HG02763 (cell line): Measurements from ENCODE around the gene TASOR2.

Experiments used
- ATAC-seq: cut with Tn5 transposase; IDR thresholded peaks from one replicate; pipeline ENCODE4 v1.9.1; 2021; ENCODE audit warnings: mild to moderate bottlenecking, moderate library complexity; ENCODE audit not compliant: unreplicated experiment

The TASOR2 gene

GRCh38 chr10:5684318-5684970 is at the start of gene TASOR2:
Gene TASOR2, plus strand, starts transcription at chr10:5684838. Its CDS starts 35,805 bp downstream, at chr10:5720643.
- peak; percentile 81 for ATAC-seq

- ATAC-seq, result no peak
Measured at GRCh38 chr10:5634918-5635317, 49.7 kb upstream of the TASOR2 start.

GRCh38 chr10:5638494-5638893 is 46.1 kb upstream of the TASOR2 start:
- ATAC-seq, result no peak

- ATAC-seq, result no peak
Measured at GRCh38 chr10:5639066-5639465, 45.6 kb upstream of the TASOR2 start.

- no peak for ATAC-seq
Measured at GRCh38 chr10:5640036-5640435, 44.6 kb upstream of the TASOR2 start.

GRCh38 chr10:5640501-5640900 is 44.1 kb upstream of the TASOR2 start:
- ATAC-seq, result no peak

- no peak for ATAC-seq
Measured at GRCh38 chr10:5641501-5641900, 43.1 kb upstream of the TASOR2 start.

- no peak for ATAC-seq
Measured at GRCh38 chr10:5643346-5644067, 41.1 kb upstream of the TASOR2 start.

GRCh38 chr10:5644930-5645329 is 39.7 kb upstream of the TASOR2 start:
- no peak for ATAC-seq

- no peak for ATAC-seq
Measured at GRCh38 chr10:5645375-5645774, 39.3 kb upstream of the TASOR2 start.

GRCh38 chr10:5645944-5646617 is 38.6 kb upstream of the TASOR2 start:
- no peak for ATAC-seq

- ATAC-seq, result no peak
Measured at GRCh38 chr10:5647507-5648240, 37.0 kb upstream of the TASOR2 start.

- no peak for ATAC-seq
Measured at GRCh38 chr10:5648494-5649457, 35.9 kb upstream of the TASOR2 start.

- ATAC-seq, result no peak
Measured at GRCh38 chr10:5649746-5650145, 34.9 kb upstream of the TASOR2 start.

GRCh38 chr10:5650664-5651387 is 33.8 kb upstream of the TASOR2 start:
- no peak for ATAC-seq

GRCh38 chr10:5651388-5651764 is 33.3 kb upstream of the TASOR2 start:
- ATAC-seq, result no peak

- no peak for ATAC-seq
Measured at GRCh38 chr10:5652746-5653145, 31.9 kb upstream of the TASOR2 start.

GRCh38 chr10:5654218-5654755 is 30.4 kb upstream of the TASOR2 start:
- no peak for ATAC-seq

- ATAC-seq, result no peak
Measured at GRCh38 chr10:5655121-5655520, 29.5 kb upstream of the TASOR2 start.
